GM23248 (cell line): ENCODE data around the gene GRN. TPM values are rescaled to one million over a fixed set of nuclear protein-coding genes. Genes with fewer than 3 reads are reported as not detected.

Experiments used
- DNase-seq: peaks from one replicate; pipeline ENCODE4 v3.0.0-alpha.2; 2015
- H2AFZ ChIP-seq: fragments of 200-600 bp; sonication (generic); 2 replicates; pipeline ENCODE4 v1.6.1; 2016; ENCODE audit warnings: antibody characterized with exemption
- H3F3A ChIP-seq: fragments of 200-600 bp; sonication (generic); 2 replicates; pipeline ENCODE4 v1.6.1; 2016; ENCODE audit warnings: mild to moderate bottlenecking, antibody characterized with exemption, mixed run types; ENCODE audit not compliant: insufficient read depth
- H3K27ac ChIP-seq: fragments of 200-600 bp; sonication (generic); 2 replicates; pipeline ENCODE4 v1.5.1; 2016; ENCODE audit warnings: mild to moderate bottlenecking
- H3K27me3 ChIP-seq: fragments of 200-600 bp; sonication (generic); replicated peaks from 2 replicates; pipeline ENCODE4 v1.6.1; 2016; ENCODE audit warnings: mild to moderate bottlenecking; ENCODE audit not compliant: insufficient read depth
- H3K36me3 ChIP-seq: fragments of 200-600 bp; sonication (generic); 2 replicates; pipeline ENCODE4 v1.6.1; 2016; ENCODE audit warnings: low read depth, mild to moderate bottlenecking
- H3K4me1 ChIP-seq: fragments of 200-600 bp; sonication (generic); 2 replicates; pipeline ENCODE4 v1.6.1; 2016; ENCODE audit warnings: mild to moderate bottlenecking; ENCODE audit not compliant: insufficient read depth
- H3K4me2 ChIP-seq: fragments of 200-600 bp; sonication (generic); one replicate; pipeline ENCODE4 v1.6.1; 2016; ENCODE audit warnings: mild to moderate bottlenecking; ENCODE audit not compliant: unreplicated experiment
- H3K4me3 ChIP-seq: fragments of 200-600 bp; sonication (generic); 2 replicates; pipeline ENCODE4 v1.5.1; 2016; ENCODE audit warnings: mild to moderate bottlenecking
- H3K79me2 ChIP-seq: fragments of 200-600 bp; sonication (generic); 2 replicates; pipeline ENCODE4 v1.6.1; 2016; ENCODE audit warnings: mild to moderate bottlenecking; ENCODE audit not compliant: insufficient read depth
- H3K9ac ChIP-seq: fragments of 200-600 bp; sonication (generic); 2 replicates; pipeline ENCODE4 v1.6.1; 2016; ENCODE audit warnings: mild to moderate bottlenecking
- H3K9me2 ChIP-seq: fragments of 200-600 bp; sonication (generic); 2 replicates; pipeline ENCODE4 v1.6.1; 2016; ENCODE audit warnings: mixed run types, mild to moderate bottlenecking, moderate library complexity; ENCODE audit not compliant: insufficient read depth
- H3K9me3 ChIP-seq: fragments of 200-600 bp; sonication (generic); one replicate; pipeline ENCODE4 v1.6.1; 2017; ENCODE audit warnings: low read depth
- H4K20me1 ChIP-seq: fragments of 200-600 bp; sonication (generic); 2 replicates; pipeline ENCODE4 v1.6.0; 2016; ENCODE audit not compliant: insufficient read depth
- EZH2 ChIP-seq: fragments of 200-600 bp; sonication (generic); IDR thresholded peaks from 2 replicates; pipeline ENCODE4 v1.6.1; 2018; ENCODE audit warnings: antibody characterized with exemption, mild to moderate bottlenecking; ENCODE audit not compliant: insufficient read depth, poor library complexity, severe bottlenecking
- EZH2phosphoT487 ChIP-seq: fragments of 200-600 bp; sonication (generic); IDR thresholded peaks from 2 replicates; pipeline ENCODE4 v1.6.1; 2018; ENCODE audit warnings: antibody characterized with exemption, moderate library complexity, mild to moderate bottlenecking, low read depth; ENCODE audit not compliant: insufficient read depth
- WGBS, 2 experiments: methylation state at CpG; one replicate each; pipeline ENCODE4 v1.1.6; 2015 to 2017; ENCODE audit warnings: low lambda C conversion rate in 2 of 2, low coverage in 1 of 2; ENCODE audit errors: missing lambda C conversion rate in 2 of 2; 5-methylcytosine and 5-hydroxymethylcytosine counted together
- in situ Hi-C: fragments of 300-500 bp; cut with MboI; formaldehyde crosslinking; loops from 2 replicates; pipeline ENCODE4 v1.15.0; 2020
- polyA plus RNA-seq: library from polyadenylated mRNA; unstranded; fragments of >200 nt; fragmentation: Nextera tagmentation; extraction: Ambion mirVana; gene quantifications from 2 replicates; pipeline ENCODE4 v1.2.1, GENCODE V29; 2016
- small RNA-seq: library from RNA; depleted of rRNA; stranded (forward); fragments of <200 nt; gene quantifications from one replicate; pipeline ENCODE3, GENCODE V24; 2014; ENCODE audit warnings: low read depth, low replicate concordance
- total RNA-seq: library from RNA; depleted of rRNA; stranded (reverse); fragments of >200 nt; shearing (Covaris generic); gene quantifications from 2 replicates; pipeline ENCODE4 v1.2.3, GENCODE V29; 2014; rRNA removed

GRN gene
- total and polyA plus RNA-seq, 2 experiments from 2014 or later, result 410 to 440 TPM

DNA sequence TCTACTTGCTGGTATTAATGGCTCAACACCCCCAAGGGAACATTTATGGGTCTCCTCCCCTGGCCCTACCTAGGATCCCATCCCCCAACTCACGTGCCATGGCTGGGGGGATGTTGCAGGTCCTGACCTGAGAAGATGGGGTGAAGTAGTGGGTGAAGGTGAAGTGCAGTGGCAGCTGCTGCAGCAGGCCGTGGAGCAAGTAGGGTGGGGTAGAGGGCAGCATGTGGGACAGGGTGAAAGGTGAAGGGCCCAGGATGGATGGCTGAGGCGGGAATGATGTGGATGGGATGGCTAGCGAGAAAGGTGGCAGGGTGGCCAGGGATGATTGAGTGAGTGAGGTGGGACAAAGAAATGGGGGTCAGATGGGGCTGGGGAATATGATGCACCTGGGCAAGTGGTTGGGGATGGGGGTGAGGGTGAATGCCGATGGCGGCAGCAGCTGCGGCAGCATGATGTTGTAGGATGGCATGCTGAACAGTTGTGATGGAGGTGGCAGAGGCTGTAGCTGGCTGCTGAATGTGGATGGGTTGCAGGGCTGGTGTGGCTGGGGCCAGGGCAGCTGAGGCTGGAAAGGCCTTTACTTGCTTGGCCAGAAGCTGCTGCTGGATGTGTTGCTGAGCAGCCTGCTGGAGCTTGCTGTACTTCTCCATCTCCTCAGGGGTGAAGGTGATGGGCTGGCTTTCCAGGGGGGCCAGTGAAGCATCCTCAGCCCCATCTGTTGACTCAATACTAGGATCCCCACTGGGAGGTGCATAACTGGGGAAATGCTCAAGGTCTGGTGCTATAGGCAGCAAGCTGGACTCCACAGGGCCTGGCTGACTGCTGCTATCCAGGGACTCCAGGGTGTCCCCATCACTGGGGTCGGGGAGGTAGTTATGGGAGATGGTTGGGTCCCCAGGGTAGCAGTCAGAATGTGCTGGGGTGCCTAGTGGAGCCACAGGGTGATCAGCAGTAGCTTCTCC, 52.7 kb downstream of the GRN start:
- WGBS, 2 experiments, result 80 to 83% methylated on average over 7 to 8 of the region's 8 CpGs
- H2AFZ ChIP-seq, result no peak overlapping the region
- in situ Hi-C loops, result no loop called here
- H3K36me3 ChIP-seq, result peaks cover 13% of the 10 kb centered on the region; the same call in 1 of the 2 replicates
- no peak overlapping the region for H3K27ac ChIP-seq
- no peaks in the 10 kb centered on the region for H4K20me1 ChIP-seq
- no peak overlapping the region for H3K9ac ChIP-seq
- no peak for DNase-seq
- no peaks in the 10 kb centered on the region for H3K27me3 ChIP-seq
- H3K4me2 ChIP-seq, result no peak overlapping the region
- H3K4me3 ChIP-seq, result no peak overlapping the region
- no peaks in the 10 kb centered on the region for H3K79me2 ChIP-seq
- no peaks in the 10 kb centered on the region for H3K9me3 ChIP-seq
- no peaks in the 10 kb centered on the region for H3K4me1 ChIP-seq
- peaks cover 5% of the 10 kb centered on the region; the same call in 1 of the 2 replicates for H3F3A ChIP-seq
- no peak for TF ChIP-seq EZH2
- TF ChIP-seq EZH2phosphoT487, result no peak
- no peaks in the 10 kb centered on the region for H3K9me2 ChIP-seq

DNA sequence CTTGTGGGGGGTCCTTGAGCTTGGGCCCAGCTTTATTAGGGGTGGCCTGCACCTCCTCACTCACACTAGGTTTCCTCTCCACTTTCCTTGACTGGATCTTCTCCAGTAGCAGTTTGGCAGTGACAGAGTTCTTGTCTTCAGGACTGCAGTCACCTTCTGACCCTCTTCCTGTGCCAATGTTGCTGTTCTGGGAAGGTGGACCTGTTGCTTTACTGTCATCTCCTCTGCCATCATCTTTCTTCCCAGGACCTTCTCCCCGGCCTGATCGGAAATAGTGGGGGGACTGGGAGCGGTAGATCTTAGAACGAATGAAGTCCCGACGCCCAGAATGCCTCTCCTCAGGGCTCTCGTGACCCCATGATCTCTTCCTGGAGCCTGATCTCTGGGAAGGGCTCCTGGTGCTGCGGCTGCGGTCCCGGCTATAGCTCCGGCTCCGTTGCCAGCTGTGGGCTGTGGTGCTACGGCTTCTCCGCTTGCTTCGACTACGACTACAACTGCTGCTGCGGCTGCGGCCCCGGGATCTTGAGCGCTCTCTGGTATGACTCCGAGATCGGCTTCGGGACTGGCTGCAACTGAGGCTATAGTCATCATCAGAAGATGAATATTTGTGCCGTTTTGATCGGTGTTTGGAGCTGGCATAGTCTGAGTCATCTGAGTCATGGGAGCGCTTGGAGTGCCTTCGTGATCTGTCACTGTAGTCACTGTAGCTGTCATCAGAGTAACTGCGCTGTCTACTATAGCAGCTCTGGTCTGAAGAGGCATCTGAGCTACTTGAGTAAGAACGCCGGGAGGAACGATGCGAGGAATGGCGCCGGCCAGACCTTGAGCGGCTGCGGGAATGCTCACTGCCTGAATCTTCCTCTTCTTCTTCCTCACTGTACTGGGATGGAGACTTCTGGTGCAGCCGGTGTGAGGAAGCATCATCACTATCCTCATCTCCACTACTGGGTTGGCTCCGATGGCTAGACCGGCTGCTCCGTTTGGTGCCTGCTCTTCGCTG, 53.9 kb downstream of the GRN start:
- peaks cover 5% of the 10 kb centered on the region; the same call in 1 of the 2 replicates for H3F3A ChIP-seq
- H3K27me3 ChIP-seq, result no peaks in the 10 kb centered on the region
- no peaks in the 10 kb centered on the region for H3K9me3 ChIP-seq
- no peak for DNase-seq
- H2AFZ ChIP-seq, result no peak overlapping the region
- no peaks in the 10 kb centered on the region for H4K20me1 ChIP-seq
- no peaks in the 10 kb centered on the region for H3K4me1 ChIP-seq
- H3K4me2 ChIP-seq, result no peak overlapping the region
- no peak overlapping the region for H3K9ac ChIP-seq
- no peaks in the 10 kb centered on the region for H3K79me2 ChIP-seq
- TF ChIP-seq EZH2phosphoT487, result no peak
- no peak for TF ChIP-seq EZH2
- 95 to 96% methylated on average over 40 to 41 of the region's 41 CpGs for WGBS, 2 experiments
- H3K27ac ChIP-seq, result no peak overlapping the region
- no peak overlapping the region for H3K4me3 ChIP-seq
- H3K9me2 ChIP-seq, result no peaks in the 10 kb centered on the region
- in situ Hi-C loops, result no loop called here
- H3K36me3 ChIP-seq, result peaks cover 13% of the 10 kb centered on the region; the same call in 1 of the 2 replicates

DNA sequence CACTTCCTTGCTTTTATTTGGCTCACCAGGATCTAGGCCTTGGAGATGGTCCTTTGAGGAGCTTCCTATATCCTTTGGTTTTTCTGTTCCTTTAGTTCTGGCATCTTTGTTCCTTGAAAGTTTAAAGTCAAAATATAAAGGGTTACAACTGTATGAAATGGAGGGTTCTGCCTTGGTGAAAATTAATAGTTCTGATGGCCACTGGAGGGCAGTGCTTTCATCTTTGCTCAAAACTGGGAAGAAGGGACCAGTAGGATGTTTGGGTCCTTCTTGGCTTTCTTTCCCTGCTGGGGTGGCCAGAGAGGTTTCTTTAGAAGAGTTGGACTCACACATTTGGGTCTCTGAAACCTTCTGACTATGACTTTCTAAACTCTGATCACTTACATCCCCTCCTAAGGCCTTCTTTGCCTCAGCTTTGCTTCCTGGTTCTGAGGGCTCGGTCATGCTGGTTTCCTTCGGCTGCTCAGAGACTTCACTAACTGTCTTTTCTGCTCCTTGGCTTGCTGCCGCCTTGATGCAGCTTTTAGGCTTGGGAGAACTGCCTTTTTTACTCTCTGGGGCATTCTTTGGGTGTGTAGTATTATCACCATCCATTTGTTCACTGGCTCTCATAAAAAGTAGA, 55.2 kb downstream of the GRN start:
- peak; percentile 49 for DNase-seq
- no peak for TF ChIP-seq EZH2
- no peak for TF ChIP-seq EZH2phosphoT487
- no peaks in the 10 kb centered on the region for H3K9me2 ChIP-seq
- no peak overlapping the region for H3K4me3 ChIP-seq
- H3K4me2 ChIP-seq, result no peak overlapping the region
- no peak overlapping the region for H2AFZ ChIP-seq
- H3K27me3 ChIP-seq, result no peaks in the 10 kb centered on the region
- no peak overlapping the region for H3K27ac ChIP-seq
- H3F3A ChIP-seq, result peaks cover 5% of the 10 kb centered on the region; the same call in 1 of the 2 replicates
- peaks cover 18% of the 10 kb centered on the region for H3K36me3 ChIP-seq
- in situ Hi-C loops, result no loop called here
- H3K9ac ChIP-seq, result no peak overlapping the region
- H4K20me1 ChIP-seq, result no peaks in the 10 kb centered on the region
- H3K4me1 ChIP-seq, result no peaks in the 10 kb centered on the region
- H3K9me3 ChIP-seq, result no peaks in the 10 kb centered on the region
- WGBS, 2 experiments, result 94 to 100% methylated on average over 3 of the region's 3 CpGs
- H3K79me2 ChIP-seq, result no peaks in the 10 kb centered on the region

Small RNAs within 50 kb of the gene (small RNA-seq; reads per million reads assigned to genes)
- gene RF00012 (not detected), gene RNU6-453P (not detected)

Other genes starting within 250 kb of the GRN start
- 84.4 and 98.7 TPM in 2 replicates for gene HDAC5, start 221.7 kb upstream of the GRN start, total RNA-seq
- 28.5 and 32.2 TPM in 2 replicates for gene HDAC5, start 221.7 kb upstream of the GRN start, polyA plus RNA-seq
- 1.3 and 1.8 TPM in 2 replicates for gene HROB, start 203.4 kb upstream of the GRN start, total RNA-seq
- gene HROB, start 203.4 kb upstream of the GRN start, polyA plus RNA-seq, result 3.5 and 3.6 TPM in 2 replicates
- gene ASB16, start 174.6 kb upstream of the GRN start, total RNA-seq, result not detected in 2 replicates
- gene ASB16, start 174.6 kb upstream of the GRN start, polyA plus RNA-seq, result 0.22 and 0.25 TPM in 2 replicates
- gene TMUB2, start 158.3 kb upstream of the GRN start, total RNA-seq, result 41.6 and 42.6 TPM in 2 replicates
- 44.6 and 45.0 TPM in 2 replicates for gene TMUB2, start 158.3 kb upstream of the GRN start, polyA plus RNA-seq
- gene ATXN7L3, start 145.4 kb upstream of the GRN start, total RNA-seq, result 48.2 and 60.4 TPM in 2 replicates
- 9.8 and 10.0 TPM in 2 replicates for gene ATXN7L3, start 145.4 kb upstream of the GRN start, polyA plus RNA-seq
- 61.1 and 62.3 TPM in 2 replicates for gene UBTF, start 125.6 kb upstream of the GRN start, total RNA-seq
- 48.2 and 48.4 TPM in 2 replicates for gene UBTF, start 125.6 kb upstream of the GRN start, polyA plus RNA-seq
- not detected in 2 replicates for gene SLC4A1, start 77.2 kb upstream of the GRN start, total RNA-seq
- not detected in 2 replicates for gene SLC4A1, start 77.2 kb upstream of the GRN start, polyA plus RNA-seq
- gene RUNDC3A, start 36.7 kb upstream of the GRN start, total RNA-seq, result 0.11 TPM in 1 of 2 replicates, not detected in the other
- 0.24 TPM in 1 of 2 replicates, not detected in the other for gene RUNDC3A, start 36.7 kb upstream of the GRN start, polyA plus RNA-seq
- gene SLC25A39, start 20.5 kb upstream of the GRN start, total RNA-seq, result 96.1 and 118 TPM in 2 replicates
- 117 TPM in 2 replicates for gene SLC25A39, start 20.5 kb upstream of the GRN start, polyA plus RNA-seq
- gene FAM171A2, start 18.6 kb downstream of the GRN start, total RNA-seq, result 4.6 and 4.8 TPM in 2 replicates
- gene FAM171A2, start 18.6 kb downstream of the GRN start, polyA plus RNA-seq, result 0.25 and 0.46 TPM in 2 replicates
- not detected in 2 replicates for gene ITGA2B, start 44.3 kb downstream of the GRN start, total RNA-seq
- gene ITGA2B, start 44.3 kb downstream of the GRN start, polyA plus RNA-seq, result not detected in 2 replicates
- 18.0 and 24.7 TPM in 2 replicates for gene GPATCH8, start 158.1 kb downstream of the GRN start, total RNA-seq
- 28.4 and 29.4 TPM in 2 replicates for gene GPATCH8, start 158.1 kb downstream of the GRN start, polyA plus RNA-seq
- 13.4 and 21.4 TPM in 2 replicates for gene FZD2, start 212.2 kb downstream of the GRN start, total RNA-seq
- gene FZD2, start 212.2 kb downstream of the GRN start, polyA plus RNA-seq, result 6.3 and 7.1 TPM in 2 replicates